Body of pancreas (tissue), 4 donors: ENCODE data around the gene CFAP210.

Experiments used
- POLR2A ChIP-seq, 3 donors: fragments of 450-650 bp; IDR thresholded peaks; one replicate each; pipeline ENCODE4 v1.6.1; 2016; ENCODE audit warnings: antibody characterized with exemption in 3 of 3, mild to moderate bottlenecking in 2 of 3
- TF ChIP-seq, protein P1 (sequence below), 7 experiments: fragments of 450-650 bp in 4 of 7; fragments of 200-600 bp in 3 of 7; sonication (generic) in 3 of 7; IDR thresholded peaks; one replicate each; pipeline ENCODE4 v1.5.1; 2016 to 2019; ENCODE audit warnings: antibody characterized with exemption in 7 of 7

GRCh38 chr2:169620509-169620908 lies 73.7 kb downstream of the CFAP210 start:
- TF ChIP-seq, protein P1, sequence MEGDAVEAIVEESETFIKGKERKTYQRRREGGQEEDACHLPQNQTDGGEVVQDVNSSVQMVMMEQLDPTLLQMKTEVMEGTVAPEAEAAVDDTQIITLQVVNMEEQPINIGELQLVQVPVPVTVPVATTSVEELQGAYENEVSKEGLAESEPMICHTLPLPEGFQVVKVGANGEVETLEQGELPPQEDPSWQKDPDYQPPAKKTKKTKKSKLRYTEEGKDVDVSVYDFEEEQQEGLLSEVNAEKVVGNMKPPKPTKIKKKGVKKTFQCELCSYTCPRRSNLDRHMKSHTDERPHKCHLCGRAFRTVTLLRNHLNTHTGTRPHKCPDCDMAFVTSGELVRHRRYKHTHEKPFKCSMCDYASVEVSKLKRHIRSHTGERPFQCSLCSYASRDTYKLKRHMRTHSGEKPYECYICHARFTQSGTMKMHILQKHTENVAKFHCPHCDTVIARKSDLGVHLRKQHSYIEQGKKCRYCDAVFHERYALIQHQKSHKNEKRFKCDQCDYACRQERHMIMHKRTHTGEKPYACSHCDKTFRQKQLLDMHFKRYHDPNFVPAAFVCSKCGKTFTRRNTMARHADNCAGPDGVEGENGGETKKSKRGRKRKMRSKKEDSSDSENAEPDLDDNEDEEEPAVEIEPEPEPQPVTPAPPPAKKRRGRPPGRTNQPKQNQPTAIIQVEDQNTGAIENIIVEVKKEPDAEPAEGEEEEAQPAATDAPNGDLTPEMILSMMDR (IDR thresholded peaks at IDR 0.05) = no peak
- no peak for TF ChIP-seq POLR2A (IDR thresholded peaks at IDR 0.05)
